Measurements from ENCODE around the gene DSG4.
"Not testable (repeated sequence)": the region's sequence is repeated elsewhere in the genome, so short reads cannot be mapped to it uniquely, and the experiment has no call there.

DSG4 gene, protein sequence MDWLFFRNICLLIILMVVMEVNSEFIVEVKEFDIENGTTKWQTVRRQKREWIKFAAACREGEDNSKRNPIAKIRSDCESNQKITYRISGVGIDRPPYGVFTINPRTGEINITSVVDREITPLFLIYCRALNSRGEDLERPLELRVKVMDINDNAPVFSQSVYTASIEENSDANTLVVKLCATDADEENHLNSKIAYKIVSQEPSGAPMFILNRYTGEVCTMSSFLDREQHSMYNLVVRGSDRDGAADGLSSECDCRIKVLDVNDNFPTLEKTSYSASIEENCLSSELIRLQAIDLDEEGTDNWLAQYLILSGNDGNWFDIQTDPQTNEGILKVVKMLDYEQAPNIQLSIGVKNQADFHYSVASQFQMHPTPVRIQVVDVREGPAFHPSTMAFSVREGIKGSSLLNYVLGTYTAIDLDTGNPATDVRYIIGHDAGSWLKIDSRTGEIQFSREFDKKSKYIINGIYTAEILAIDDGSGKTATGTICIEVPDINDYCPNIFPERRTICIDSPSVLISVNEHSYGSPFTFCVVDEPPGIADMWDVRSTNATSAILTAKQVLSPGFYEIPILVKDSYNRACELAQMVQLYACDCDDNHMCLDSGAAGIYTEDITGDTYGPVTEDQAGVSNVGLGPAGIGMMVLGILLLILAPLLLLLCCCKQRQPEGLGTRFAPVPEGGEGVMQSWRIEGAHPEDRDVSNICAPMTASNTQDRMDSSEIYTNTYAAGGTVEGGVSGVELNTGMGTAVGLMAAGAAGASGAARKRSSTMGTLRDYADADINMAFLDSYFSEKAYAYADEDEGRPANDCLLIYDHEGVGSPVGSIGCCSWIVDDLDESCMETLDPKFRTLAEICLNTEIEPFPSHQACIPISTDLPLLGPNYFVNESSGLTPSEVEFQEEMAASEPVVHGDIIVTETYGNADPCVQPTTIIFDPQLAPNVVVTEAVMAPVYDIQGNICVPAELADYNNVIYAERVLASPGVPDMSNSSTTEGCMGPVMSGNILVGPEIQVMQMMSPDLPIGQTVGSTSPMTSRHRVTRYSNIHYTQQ

DNA sequence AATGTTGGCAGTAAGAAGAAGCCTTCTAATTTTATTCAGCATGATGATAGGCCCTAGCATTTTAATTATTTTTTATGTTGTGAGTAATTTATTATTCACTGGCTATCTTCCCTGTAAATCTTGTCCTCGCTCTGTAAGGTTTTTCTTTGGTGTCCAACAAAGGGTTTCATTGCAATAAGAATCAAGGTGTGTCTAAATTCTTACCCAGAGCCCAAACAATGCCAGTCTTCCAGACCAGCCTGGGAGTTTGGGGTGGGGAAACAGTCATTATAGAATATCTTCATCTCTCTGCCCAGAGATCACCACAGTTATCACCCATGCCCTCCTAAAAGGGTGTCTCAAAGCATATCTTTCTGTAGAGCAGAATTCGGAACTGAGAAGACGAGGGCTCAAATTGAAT, at the start of gene DSG4:
Gene DSG4, plus strand, starts transcription at position 301 of the 400 bp plus-strand sequence. CDS start 135 bp downstream, outside the sequence.
- Mint-ChIP-seq H3K4me3 (no peak within 1 kb of the TSS), H3K4me1 (peaks cover 37% of the 10 kb centered on the region), H3K9me3 (no peaks in the 10 kb centered on the region), H3K36me3 (ENCODE audit: low read depth) (no peaks in the 10 kb centered on the region), H3K27ac (no peak within 1 kb of the TSS), H3K27me3 (ENCODE audit: low read depth, poor library complexity) (peaks cover 3% of the 10 kb centered on the region)
- DNase-seq, result no peak
- TF ChIP-seq, protein P1, sequence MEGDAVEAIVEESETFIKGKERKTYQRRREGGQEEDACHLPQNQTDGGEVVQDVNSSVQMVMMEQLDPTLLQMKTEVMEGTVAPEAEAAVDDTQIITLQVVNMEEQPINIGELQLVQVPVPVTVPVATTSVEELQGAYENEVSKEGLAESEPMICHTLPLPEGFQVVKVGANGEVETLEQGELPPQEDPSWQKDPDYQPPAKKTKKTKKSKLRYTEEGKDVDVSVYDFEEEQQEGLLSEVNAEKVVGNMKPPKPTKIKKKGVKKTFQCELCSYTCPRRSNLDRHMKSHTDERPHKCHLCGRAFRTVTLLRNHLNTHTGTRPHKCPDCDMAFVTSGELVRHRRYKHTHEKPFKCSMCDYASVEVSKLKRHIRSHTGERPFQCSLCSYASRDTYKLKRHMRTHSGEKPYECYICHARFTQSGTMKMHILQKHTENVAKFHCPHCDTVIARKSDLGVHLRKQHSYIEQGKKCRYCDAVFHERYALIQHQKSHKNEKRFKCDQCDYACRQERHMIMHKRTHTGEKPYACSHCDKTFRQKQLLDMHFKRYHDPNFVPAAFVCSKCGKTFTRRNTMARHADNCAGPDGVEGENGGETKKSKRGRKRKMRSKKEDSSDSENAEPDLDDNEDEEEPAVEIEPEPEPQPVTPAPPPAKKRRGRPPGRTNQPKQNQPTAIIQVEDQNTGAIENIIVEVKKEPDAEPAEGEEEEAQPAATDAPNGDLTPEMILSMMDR (IDR thresholded peaks at IDR 0.05), result no peak

DNA sequence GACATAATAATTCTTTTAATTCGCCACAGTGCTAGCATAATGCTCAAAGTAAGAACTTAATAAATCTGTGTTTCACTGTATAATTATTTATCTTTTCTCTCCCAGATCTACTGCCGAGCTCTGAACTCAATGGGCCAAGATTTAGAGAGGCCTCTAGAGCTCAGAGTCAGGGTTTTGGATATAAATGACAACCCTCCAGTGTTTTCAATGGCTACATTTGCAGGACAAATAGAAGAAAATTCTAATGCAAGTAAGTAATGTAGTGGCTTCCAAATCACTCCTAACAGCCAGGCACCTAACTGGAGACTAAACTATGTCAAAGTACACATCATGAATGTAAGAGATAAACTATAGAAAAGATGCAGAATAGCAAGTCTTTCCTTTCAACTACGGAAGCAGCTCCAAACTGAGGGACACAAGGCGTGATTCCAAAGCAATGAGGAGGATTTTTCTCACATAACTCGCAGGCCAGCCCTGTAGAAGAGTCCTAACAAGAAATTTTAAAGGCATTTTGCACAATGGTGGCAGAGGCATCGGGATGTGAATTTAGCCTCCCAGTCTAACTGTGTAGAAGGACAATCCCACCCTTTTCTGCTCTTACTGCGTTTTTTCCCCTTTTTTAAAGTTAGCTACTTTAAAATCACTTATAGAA, 46.7 kb upstream of the DSG4 start:
- no peak overlapping the region for H3K27ac Mint-ChIP-seq
- H3K27me3 Mint-ChIP-seq (ENCODE audit: low read depth, poor library complexity), result no peaks in the 10 kb centered on the region
- no peaks in the 10 kb centered on the region for H3K36me3 Mint-ChIP-seq (ENCODE audit: low read depth)
- H3K4me3 Mint-ChIP-seq, result no peak overlapping the region
- H3K9me3 Mint-ChIP-seq, result no peaks in the 10 kb centered on the region
- no peak for DNase-seq
- TF ChIP-seq, protein P1 (IDR thresholded peaks at IDR 0.05), result no peak
- peaks cover 5% of the 10 kb centered on the region for H3K4me1 Mint-ChIP-seq

DNA sequence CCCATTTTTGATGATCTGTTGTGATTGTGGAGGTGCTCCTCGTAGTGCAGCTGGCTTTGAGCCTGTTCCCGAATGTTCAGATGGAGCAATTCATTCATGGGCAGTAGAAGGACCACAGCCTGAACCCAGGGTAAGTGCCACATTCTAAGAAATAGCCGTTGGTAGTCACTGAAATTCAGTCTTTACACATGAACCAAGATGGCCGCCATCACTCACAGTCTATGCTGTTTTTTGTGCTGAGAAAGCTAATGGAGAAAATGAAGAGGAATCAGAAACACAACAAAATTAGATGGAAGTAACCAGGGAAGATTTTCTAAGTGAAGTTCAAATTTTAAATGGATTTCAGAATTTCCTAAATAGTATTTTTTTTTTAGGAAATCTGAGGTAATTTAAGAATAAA, 33.1 kb upstream of the DSG4 start:
- peaks cover 9% of the 10 kb centered on the region for H3K9me3 Mint-ChIP-seq
- no peak overlapping the region for H3K27ac Mint-ChIP-seq
- H3K4me1 Mint-ChIP-seq, result no peaks in the 10 kb centered on the region
- TF ChIP-seq, protein P1 (IDR thresholded peaks at IDR 0.05), result no peak
- H3K4me3 Mint-ChIP-seq, result no peak overlapping the region
- no peaks in the 10 kb centered on the region for H3K27me3 Mint-ChIP-seq (ENCODE audit: low read depth, poor library complexity)
- peaks cover 5% of the 10 kb centered on the region for H3K36me3 Mint-ChIP-seq (ENCODE audit: low read depth)
- DNase-seq, result no peak

DNA sequence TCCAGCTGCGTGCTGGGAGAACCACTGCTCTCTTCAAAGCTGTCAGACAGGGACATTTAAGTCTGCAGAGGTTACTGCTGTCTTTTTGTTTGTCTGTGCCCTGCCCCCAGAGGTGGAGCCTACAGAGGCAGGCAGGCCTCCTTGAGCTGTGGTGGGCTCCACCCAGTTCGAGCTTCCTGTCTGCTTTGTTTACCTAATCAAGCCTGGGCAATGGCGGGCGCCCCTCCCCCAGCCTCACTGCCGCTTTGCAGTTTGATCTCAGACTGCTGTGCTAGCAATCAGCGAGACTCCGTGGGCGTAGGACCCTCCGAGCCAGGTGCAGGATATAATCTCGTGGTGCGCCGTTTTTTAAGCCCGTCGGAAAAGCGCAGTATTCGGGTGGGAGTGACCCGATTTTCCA, 23.2 kb upstream of the DSG4 start:
- not testable (repeated sequence) for H3K4me1 Mint-ChIP-seq; DNase-seq; H3K36me3 Mint-ChIP-seq (ENCODE audit: low read depth); H3K27ac Mint-ChIP-seq; H3K4me3 Mint-ChIP-seq; H3K27me3 Mint-ChIP-seq (ENCODE audit: low read depth, poor library complexity)
- H3K9me3 Mint-ChIP-seq, result peaks cover 24% of the 10 kb centered on the region

DNA sequence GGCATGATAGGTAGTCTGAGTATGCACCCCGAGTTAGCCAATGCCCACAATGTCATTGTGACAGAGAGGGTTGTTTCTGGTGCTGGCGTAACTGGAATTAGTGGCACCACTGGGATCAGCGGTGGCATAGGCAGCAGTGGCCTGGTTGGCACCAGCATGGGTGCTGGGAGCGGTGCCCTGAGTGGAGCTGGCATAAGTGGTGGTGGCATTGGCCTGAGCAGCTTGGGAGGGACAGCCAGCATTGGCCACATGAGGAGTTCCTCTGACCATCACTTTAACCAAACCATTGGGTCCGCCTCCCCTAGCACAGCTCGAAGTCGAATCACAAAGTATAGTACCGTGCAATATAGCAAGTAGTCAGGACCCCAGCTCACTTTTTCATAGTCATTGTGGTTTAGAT, 21.6 kb upstream of the DSG4 start:
- Mint-ChIP-seq H3K9me3 (peaks cover 24% of the 10 kb centered on the region), H3K4me3 (no peak overlapping the region), H3K36me3 (ENCODE audit: low read depth) (peaks cover 10% of the 10 kb centered on the region), H3K4me1 (no peaks in the 10 kb centered on the region), H3K27me3 (ENCODE audit: low read depth, poor library complexity) (no peaks in the 10 kb centered on the region), H3K27ac (no peak overlapping the region)
- no peak for DNase-seq
- TF ChIP-seq, protein P1 (IDR thresholded peaks at IDR 0.05), result no peak

DNA sequence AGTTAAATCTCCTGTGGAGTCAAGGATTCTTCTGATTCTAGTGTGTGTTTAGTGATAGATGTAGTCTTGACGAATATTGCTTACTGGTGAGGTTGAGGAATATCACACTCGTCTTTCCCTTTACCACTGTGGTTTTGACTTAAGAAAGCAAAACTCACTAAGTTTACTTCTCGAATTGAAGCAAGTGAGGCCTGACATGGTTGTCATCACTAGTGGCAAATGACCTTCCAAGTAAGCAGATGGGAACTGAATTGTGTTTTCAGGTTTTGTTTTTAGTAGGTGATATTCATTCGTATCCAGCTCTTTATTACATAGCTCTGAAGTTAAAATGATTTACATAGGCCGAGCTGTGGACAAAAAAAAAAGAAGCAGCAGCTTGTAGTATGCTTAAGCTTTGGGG, 20.6 kb upstream of the DSG4 start:
- Mint-ChIP-seq H3K4me3 (no peak overlapping the region), H3K9me3 (peaks cover 24% of the 10 kb centered on the region), H3K36me3 (ENCODE audit: low read depth) (peaks cover 10% of the 10 kb centered on the region), H3K27ac (no peak overlapping the region), H3K4me1 (no peaks in the 10 kb centered on the region), H3K27me3 (ENCODE audit: low read depth, poor library complexity) (no peaks in the 10 kb centered on the region)
- no peak for DNase-seq
- TF ChIP-seq, protein P1 (IDR thresholded peaks at IDR 0.05), result no peak
